Activated naive CD4-positive, alpha-beta T cell treated with anti-CD3 and anti-CD28 coated beads, Interleukin-2, amount 10 ng/mL, durations not matched to agents 7 days and 5 days (primary cell): ENCODE measurements around the gene ROBO1.
"Not testable (repeated sequence)": the region's sequence is repeated elsewhere in the genome, so short reads cannot be mapped to it uniquely, and the experiment has no call there.

ENCODE experiments used
- CTCF ChIA-PET: fragments of 350-600 bp; sonication (Branson Sonifier 250); formaldehyde crosslinking; loops from one replicate; lab custom pipeline; 2021; ENCODE audit warnings: antibody characterized with exemption; lab: Charles Lee
- DNase-seq: peaks from one replicate; pipeline ENCODE4 v3.0.0-alpha.2; 2020
- H3K27ac Mint-ChIP-seq: one replicate; pipeline ENCODE4 v1.8.0; 2021; ENCODE audit warnings: mild to moderate bottlenecking, moderate library complexity, mixed read lengths
- H3K27me3 Mint-ChIP-seq: one replicate; pipeline ENCODE4 v1.8.0; 2021; ENCODE audit warnings: mild to moderate bottlenecking, mixed read lengths
- H3K36me3 Mint-ChIP-seq: one replicate; pipeline ENCODE4 v1.8.0; 2021; ENCODE audit warnings: mixed read lengths
- H3K4me1 Mint-ChIP-seq: one replicate; pipeline ENCODE4 v1.8.0; 2021; ENCODE audit warnings: mixed read lengths
- H3K4me3 Mint-ChIP-seq: one replicate; pipeline ENCODE4 v1.8.0; 2021; ENCODE audit warnings: mild to moderate bottlenecking, moderate library complexity, mixed read lengths
- H3K9me3 Mint-ChIP-seq: one replicate; pipeline ENCODE4 v1.8.0; 2021; ENCODE audit warnings: mixed read lengths

ROBO1 gene

GRCh38 chr3:79183496-79183895, 584.3 kb downstream of the ROBO1 start:
- Mint-ChIP-seq H3K27me3 (no peaks in the 10 kb centered on the region), H3K4me3 (no peak overlapping the region), H3K4me1 (no peaks in the 10 kb centered on the region), H3K36me3 (no peaks in the 10 kb centered on the region), H3K9me3 (peaks cover 12% of the 10 kb centered on the region), H3K27ac (no peak overlapping the region)
- CTCF ChIA-PET = interaction anchor here (1.2 kb wide), 1 partner anchor 16 kb away, joined by 3 read pairs; no protein-coding TSS in a partner anchor
- DNase-seq = no peak

- H3K36me3 Mint-ChIP-seq = no peaks in the 10 kb centered on the region
- peaks cover 9% of the 10 kb centered on the region for H3K9me3 Mint-ChIP-seq
- no peak overlapping the region for H3K27ac Mint-ChIP-seq
- H3K4me1 Mint-ChIP-seq = no peaks in the 10 kb centered on the region
- CTCF ChIA-PET = interaction anchor here (0.7 kb wide), 1 partner anchor 132 kb away, joined by 3 read pairs; no protein-coding TSS in a partner anchor
- DNase-seq = no peak
- no peak overlapping the region for H3K4me3 Mint-ChIP-seq
- H3K27me3 Mint-ChIP-seq = no peaks in the 10 kb centered on the region
Observed at GRCh38 chr3:79178471-79179180, 589.2 kb downstream of the ROBO1 start.

- no peak for DNase-seq
- H3K27ac Mint-ChIP-seq = no peak overlapping the region
- H3K4me3 Mint-ChIP-seq = no peak overlapping the region
- no peaks in the 10 kb centered on the region for H3K27me3 Mint-ChIP-seq
- H3K36me3 Mint-ChIP-seq = no peaks in the 10 kb centered on the region
- H3K4me1 Mint-ChIP-seq = no peaks in the 10 kb centered on the region
- peaks cover 2% of the 10 kb centered on the region for H3K9me3 Mint-ChIP-seq
- CTCF ChIA-PET = no interaction called here
Observed at GRCh38 chr3:79175870-79176269, 591.9 kb downstream of the ROBO1 start.

- H3K9me3 Mint-ChIP-seq, H3K4me3 Mint-ChIP-seq, H3K4me1 Mint-ChIP-seq, H3K27me3 Mint-ChIP-seq, H3K27ac Mint-ChIP-seq, H3K36me3 Mint-ChIP-seq, DNase-seq, CTCF ChIA-PET: not testable (repeated sequence)
Observed at GRCh38 chr3:79173259-79173658, 594.5 kb downstream of the ROBO1 start.

- no peak overlapping the region for H3K27ac Mint-ChIP-seq
- DNase-seq = no peak
- no peak overlapping the region for H3K4me3 Mint-ChIP-seq
- no peaks in the 10 kb centered on the region for H3K36me3 Mint-ChIP-seq
- H3K4me1 Mint-ChIP-seq = no peaks in the 10 kb centered on the region
- peaks cover 3% of the 10 kb centered on the region for H3K9me3 Mint-ChIP-seq
- no peaks in the 10 kb centered on the region for H3K27me3 Mint-ChIP-seq
- CTCF ChIA-PET = no interaction called here
Observed at GRCh38 chr3:79172241-79172640, 595.6 kb downstream of the ROBO1 start.

- Mint-ChIP-seq H3K4me1 (no peaks in the 10 kb centered on the region), H3K4me3 (no peak overlapping the region), H3K36me3 (no peaks in the 10 kb centered on the region), H3K27ac (no peak overlapping the region), H3K27me3 (no peaks in the 10 kb centered on the region), H3K9me3 (peaks cover 7% of the 10 kb centered on the region)
- no peak for DNase-seq
- CTCF ChIA-PET = no interaction called here
Observed at GRCh38 chr3:79170021-79170420, 597.8 kb downstream of the ROBO1 start.

- H3K36me3 Mint-ChIP-seq = no peaks in the 10 kb centered on the region
- no peak for DNase-seq
- no peak overlapping the region for H3K4me3 Mint-ChIP-seq
- peaks cover 7% of the 10 kb centered on the region for H3K9me3 Mint-ChIP-seq
- H3K27me3 Mint-ChIP-seq = no peaks in the 10 kb centered on the region
- H3K4me1 Mint-ChIP-seq = no peaks in the 10 kb centered on the region
- H3K27ac Mint-ChIP-seq = no peak overlapping the region
- CTCF ChIA-PET = no interaction called here
Observed at GRCh38 chr3:79167651-79168416, 600.0 kb downstream of the ROBO1 start.

- no peak overlapping the region for H3K4me3 Mint-ChIP-seq
- CTCF ChIA-PET = no interaction called here
Observed at GRCh38 chr3:79162653-79163052, 605.1 kb downstream of the ROBO1 start.

GRCh38 chr3:79161941-79162340, 605.9 kb downstream of the ROBO1 start:
- Mint-ChIP-seq H3K4me1 (no peaks in the 10 kb centered on the region), H3K9me3 (peaks cover 5% of the 10 kb centered on the region), H3K27me3 (no peaks in the 10 kb centered on the region), H3K27ac (no peak overlapping the region), H3K36me3 (no peaks in the 10 kb centered on the region), H3K4me3 (no peak overlapping the region)
- CTCF ChIA-PET = no interaction called here
- no peak for DNase-seq

More at GRCh38 chr3:79162653-79163052, 605.1 kb downstream of the ROBO1 start:
- Mint-ChIP-seq H3K36me3 (no peaks in the 10 kb centered on the region), H3K27ac (no peak overlapping the region), H3K9me3 (peaks cover 5% of the 10 kb centered on the region), H3K27me3 (no peaks in the 10 kb centered on the region), H3K4me1 (no peaks in the 10 kb centered on the region)
- DNase-seq = no peak

GRCh38 chr3:79160421-79160820, 607.4 kb downstream of the ROBO1 start:
- Mint-ChIP-seq H3K36me3 (no peaks in the 10 kb centered on the region), H3K9me3 (no peaks in the 10 kb centered on the region), H3K27me3 (no peaks in the 10 kb centered on the region), H3K27ac (no peak overlapping the region), H3K4me1 (no peaks in the 10 kb centered on the region), H3K4me3 (no peak overlapping the region)
- CTCF ChIA-PET = no interaction called here
- no peak for DNase-seq

- CTCF ChIA-PET = no interaction called here
- H3K27ac Mint-ChIP-seq = no peak overlapping the region
- no peak for DNase-seq
Observed at GRCh38 chr3:79159736-79160135, 608.1 kb downstream of the ROBO1 start.

GRCh38 chr3:79157191-79157590, 610.6 kb downstream of the ROBO1 start:
- H3K27ac Mint-ChIP-seq = no peak overlapping the region

More at GRCh38 chr3:79159736-79160135, 608.1 kb downstream of the ROBO1 start:
- Mint-ChIP-seq H3K4me3 (no peak overlapping the region), H3K36me3 (no peaks in the 10 kb centered on the region), H3K27me3 (no peaks in the 10 kb centered on the region), H3K4me1 (no peaks in the 10 kb centered on the region), H3K9me3 (peaks cover 1% of the 10 kb centered on the region)

GRCh38 chr3:79154865-79155264, 612.9 kb downstream of the ROBO1 start:
- no peak for DNase-seq
- Mint-ChIP-seq H3K36me3 (no peaks in the 10 kb centered on the region), H3K27me3 (no peaks in the 10 kb centered on the region), H3K9me3 (peaks cover 9% of the 10 kb centered on the region), H3K4me3 (no peak overlapping the region), H3K4me1 (no peaks in the 10 kb centered on the region), H3K27ac (no peak overlapping the region)
- CTCF ChIA-PET = no interaction called here

More at GRCh38 chr3:79157191-79157590, 610.6 kb downstream of the ROBO1 start:
- no peak overlapping the region for H3K4me3 Mint-ChIP-seq
- CTCF ChIA-PET = no interaction called here
- H3K36me3 Mint-ChIP-seq = no peaks in the 10 kb centered on the region
- H3K9me3 Mint-ChIP-seq = peaks cover 1% of the 10 kb centered on the region
- no peak for DNase-seq
- H3K27me3 Mint-ChIP-seq = no peaks in the 10 kb centered on the region
- H3K4me1 Mint-ChIP-seq = no peaks in the 10 kb centered on the region

GRCh38 chr3:79148786-79149185, 619.0 kb downstream of the ROBO1 start:
- Mint-ChIP-seq H3K4me1 (no peaks in the 10 kb centered on the region), H3K9me3 (peaks cover 8% of the 10 kb centered on the region), H3K36me3 (no peaks in the 10 kb centered on the region), H3K27me3 (no peaks in the 10 kb centered on the region), H3K4me3 (no peak overlapping the region), H3K27ac (no peak overlapping the region)
- CTCF ChIA-PET = no interaction called here
- DNase-seq = no peak

- H3K36me3 Mint-ChIP-seq = no peaks in the 10 kb centered on the region
- H3K4me1 Mint-ChIP-seq = no peaks in the 10 kb centered on the region
- no peak for DNase-seq
- CTCF ChIA-PET = no interaction called here
- H3K4me3 Mint-ChIP-seq = no peak overlapping the region
- H3K27me3 Mint-ChIP-seq = no peaks in the 10 kb centered on the region
- H3K27ac Mint-ChIP-seq = no peak overlapping the region
- peaks cover 1% of the 10 kb centered on the region for H3K9me3 Mint-ChIP-seq
Observed at GRCh38 chr3:79146024-79146423, 621.8 kb downstream of the ROBO1 start.
